HL-60 (cell line): ENCODE results near the gene ACVR1.

Source experiments
- CTCF ChIP-seq: IDR thresholded peaks from one replicate; pipeline ENCODE4 v1.5.1; 2011; ENCODE audit warnings: low read length, control low read depth, inconsistent platforms; ENCODE audit not compliant: insufficient read depth
- POLR2AphosphoS5 ChIP-seq: IDR thresholded peaks from 2 replicates; pipeline ENCODE4 v1.6.1; 2012; ENCODE audit warnings: low read depth
- REST ChIP-seq: IDR thresholded peaks from 2 replicates; pipeline ENCODE4 v1.6.1; 2012; ENCODE audit warnings: low read depth; ENCODE audit not compliant: insufficient replicate concordance
- SPI1 ChIP-seq: IDR thresholded peaks from 2 replicates; pipeline ENCODE4 v1.6.1; 2012; ENCODE audit warnings: low read depth, mild to moderate bottlenecking, borderline replicate concordance

- TF ChIP-seq CTCF: no peak
- no peak for TF ChIP-seq POLR2AphosphoS5
- TF ChIP-seq SPI1: no peak
- no peak for TF ChIP-seq REST
Measured at GRCh38 chr2:157843935-157844334, 32.2 kb downstream of the ACVR1 start.
